Neural crest cell (in vitro differentiated cells): ENCODE results near the gene C22orf31. TPM values are rescaled to one million over a fixed set of nuclear protein-coding genes. Genes with fewer than 3 reads are reported as not detected.

Source experiments
- DNase-seq: peaks from one replicate; pipeline ENCODE4 v3.0.0; 2021; ENCODE audit warnings: low read depth, mixed read lengths, low spot score
- H3K27ac Mint-ChIP-seq: one replicate; pipeline ENCODE4 v1.8.0; 2021; ENCODE audit warnings: mild to moderate bottlenecking, mixed read lengths; ENCODE audit not compliant: unreplicated experiment
- H3K27me3 Mint-ChIP-seq: 2 replicates; pipeline ENCODE4 v1.8.0; 2021; ENCODE audit warnings: low read depth, mild to moderate bottlenecking, mixed read lengths
- H3K36me3 Mint-ChIP-seq: 2 replicates; pipeline ENCODE4 v1.8.0; 2021; ENCODE audit warnings: low read depth, mild to moderate bottlenecking, mixed read lengths
- H3K4me1 Mint-ChIP-seq: 2 replicates; pipeline ENCODE4 v1.8.0; 2021; ENCODE audit warnings: mixed read lengths
- H3K4me3 Mint-ChIP-seq: one replicate; pipeline ENCODE4 v1.8.0; 2021; ENCODE audit warnings: mild to moderate bottlenecking, mixed read lengths
- H3K9me3 Mint-ChIP-seq: 2 replicates; pipeline ENCODE4 v1.8.0; 2021; ENCODE audit warnings: mixed read lengths
- CTCF ChIP-seq: fragments of 200-600 bp; sonication (generic); conservative IDR thresholded peaks from 2 replicates; pipeline ENCODE4 v1.5.0; 2021; ENCODE audit warnings: antibody characterized with exemption, mild to moderate bottlenecking
- long read RNA-seq: library from polyadenylated mRNA; unstranded; transcript quantifications from one replicate; pipeline ENCODE4 v2.0.0, GENCODE V29; 2020
- total RNA-seq: library from RNA; stranded (reverse); gene quantifications from 2 replicates; pipeline ENCODE4 v1.2.1, GENCODE V29; 2021

Gene C22orf31
- not detected in 2 replicates for total RNA-seq
- long read RNA-seq, result 0 reads

- no peak within 1 kb of the TSS for H3K27ac Mint-ChIP-seq
- H3K27me3 Mint-ChIP-seq, result no peaks in the 10 kb centered on the region
- no peaks in the 10 kb centered on the region for H3K9me3 Mint-ChIP-seq
- no peak within 1 kb of the TSS for H3K4me3 Mint-ChIP-seq
- peaks cover 25% of the 10 kb centered on the region for H3K4me1 Mint-ChIP-seq
- H3K36me3 Mint-ChIP-seq, result no peaks in the 10 kb centered on the region
- no peak for DNase-seq
- no peak for TF ChIP-seq CTCF
Observed at GRCh38 chr22:29061773-29062172, at the start of gene C22orf31. Gene C22orf31, minus strand, starts transcription at chr22:29061831. Its CDS starts 39 bp downstream, at chr22:29061792.

DNA sequence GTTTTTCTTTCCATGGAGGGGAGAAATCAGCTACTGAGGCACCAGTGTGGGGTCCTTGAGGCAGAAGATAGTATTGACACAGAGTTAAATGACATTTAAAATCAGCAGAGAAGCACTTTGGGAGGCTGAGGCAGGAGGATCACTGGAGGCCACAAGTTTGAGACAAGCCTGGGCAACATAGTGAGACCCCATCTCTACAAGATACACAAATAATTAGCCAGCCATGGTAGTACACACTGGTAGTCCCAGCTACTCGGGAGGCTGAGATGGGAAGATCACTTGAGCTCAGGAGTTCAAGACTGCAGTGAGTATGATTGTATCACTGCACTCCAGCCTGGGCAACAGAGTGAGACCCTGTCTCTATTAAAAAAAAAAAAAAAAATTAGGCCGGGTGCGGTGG, 49.3 kb upstream of the C22orf31 start:
- H3K4me3 Mint-ChIP-seq, result no peak overlapping the region
- H3K27me3 Mint-ChIP-seq, result no peaks in the 10 kb centered on the region
- H3K4me1 Mint-ChIP-seq, result peaks cover 24% of the 10 kb centered on the region
- DNase-seq, result no peak
- no peak for TF ChIP-seq CTCF
- H3K27ac Mint-ChIP-seq, result no peak overlapping the region
- H3K36me3 Mint-ChIP-seq, result no peaks in the 10 kb centered on the region
- peaks cover 2% of the 10 kb centered on the region for H3K9me3 Mint-ChIP-seq

DNA sequence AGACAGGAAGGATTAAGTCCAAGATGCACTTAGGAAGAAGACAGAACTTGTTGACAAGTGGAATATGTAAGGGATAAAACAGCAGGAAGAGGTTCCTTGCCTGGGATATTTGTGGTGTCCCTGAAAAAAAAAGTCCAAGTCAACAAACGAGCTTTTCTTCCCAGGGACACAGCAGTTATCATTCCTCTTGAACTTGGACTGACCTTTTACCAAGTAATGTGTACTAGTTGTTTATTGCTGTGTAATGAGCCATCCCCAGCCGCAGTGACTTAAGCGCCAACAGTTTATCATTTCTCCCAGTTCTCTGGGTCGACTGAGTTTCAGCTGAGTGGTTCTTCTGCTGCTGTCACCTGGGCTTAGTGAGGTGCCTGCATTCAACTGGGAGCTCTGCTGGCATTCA, 48.2 kb upstream of the C22orf31 start:
- H3K27me3 Mint-ChIP-seq, result no peaks in the 10 kb centered on the region
- no peaks in the 10 kb centered on the region for H3K36me3 Mint-ChIP-seq
- H3K9me3 Mint-ChIP-seq, result peaks cover 2% of the 10 kb centered on the region
- no peak for DNase-seq
- TF ChIP-seq CTCF, result no peak
- H3K4me3 Mint-ChIP-seq, result no peak overlapping the region
- H3K27ac Mint-ChIP-seq, result no peak overlapping the region
- peaks cover 24% of the 10 kb centered on the region for H3K4me1 Mint-ChIP-seq

GRCh38 chr22:29108137-29108536, 46.5 kb upstream of the C22orf31 start:
- H3K27me3 Mint-ChIP-seq, result no peaks in the 10 kb centered on the region
- no peaks in the 10 kb centered on the region for H3K36me3 Mint-ChIP-seq
- no peak overlapping the region for H3K4me3 Mint-ChIP-seq
- DNase-seq, result no peak
- peaks cover 2% of the 10 kb centered on the region for H3K9me3 Mint-ChIP-seq
- no peak for TF ChIP-seq CTCF
- H3K27ac Mint-ChIP-seq, result no peak overlapping the region
- peaks cover 21% of the 10 kb centered on the region for H3K4me1 Mint-ChIP-seq

- H3K9me3 Mint-ChIP-seq, result peaks cover 2% of the 10 kb centered on the region
- no peak overlapping the region for H3K27ac Mint-ChIP-seq
- no peaks in the 10 kb centered on the region for H3K27me3 Mint-ChIP-seq
- DNase-seq, result no peak
- H3K4me1 Mint-ChIP-seq, result peaks cover 34% of the 10 kb centered on the region
- TF ChIP-seq CTCF, result no peak
- no peaks in the 10 kb centered on the region for H3K36me3 Mint-ChIP-seq
- H3K4me3 Mint-ChIP-seq, result no peak overlapping the region
Observed at GRCh38 chr22:29106839-29107238, 45.2 kb upstream of the C22orf31 start.

- no peak for TF ChIP-seq CTCF
- no peaks in the 10 kb centered on the region for H3K9me3 Mint-ChIP-seq
- DNase-seq, result no peak
- no peaks in the 10 kb centered on the region for H3K36me3 Mint-ChIP-seq
- no peaks in the 10 kb centered on the region for H3K27me3 Mint-ChIP-seq
- H3K27ac Mint-ChIP-seq, result no peak overlapping the region
- H3K4me3 Mint-ChIP-seq, result no peak overlapping the region
- peaks cover 30% of the 10 kb centered on the region for H3K4me1 Mint-ChIP-seq
Observed at GRCh38 chr22:29105468-29105867, 43.8 kb upstream of the C22orf31 start.
